Central memory CD4-positive, alpha-beta T cell (primary cell): ENCODE results near the gene SHISA9.
"Not testable (repeated sequence)": the region's sequence is repeated elsewhere in the genome, so short reads cannot be mapped to it uniquely, and the experiment has no call there.

Experiments used
- DNase-seq: peaks from one replicate; pipeline ENCODE4 v3.0.0; 2022
- total RNA-seq, 3 experiments: gene quantifications; one replicate each; lab custom pipeline; 2026; lab: John Stamatoyannopoulos, UW

SHISA9 gene
- total RNA-seq: 0 to 0.18 (median 0) reads per million in 3 experiments

DNA sequence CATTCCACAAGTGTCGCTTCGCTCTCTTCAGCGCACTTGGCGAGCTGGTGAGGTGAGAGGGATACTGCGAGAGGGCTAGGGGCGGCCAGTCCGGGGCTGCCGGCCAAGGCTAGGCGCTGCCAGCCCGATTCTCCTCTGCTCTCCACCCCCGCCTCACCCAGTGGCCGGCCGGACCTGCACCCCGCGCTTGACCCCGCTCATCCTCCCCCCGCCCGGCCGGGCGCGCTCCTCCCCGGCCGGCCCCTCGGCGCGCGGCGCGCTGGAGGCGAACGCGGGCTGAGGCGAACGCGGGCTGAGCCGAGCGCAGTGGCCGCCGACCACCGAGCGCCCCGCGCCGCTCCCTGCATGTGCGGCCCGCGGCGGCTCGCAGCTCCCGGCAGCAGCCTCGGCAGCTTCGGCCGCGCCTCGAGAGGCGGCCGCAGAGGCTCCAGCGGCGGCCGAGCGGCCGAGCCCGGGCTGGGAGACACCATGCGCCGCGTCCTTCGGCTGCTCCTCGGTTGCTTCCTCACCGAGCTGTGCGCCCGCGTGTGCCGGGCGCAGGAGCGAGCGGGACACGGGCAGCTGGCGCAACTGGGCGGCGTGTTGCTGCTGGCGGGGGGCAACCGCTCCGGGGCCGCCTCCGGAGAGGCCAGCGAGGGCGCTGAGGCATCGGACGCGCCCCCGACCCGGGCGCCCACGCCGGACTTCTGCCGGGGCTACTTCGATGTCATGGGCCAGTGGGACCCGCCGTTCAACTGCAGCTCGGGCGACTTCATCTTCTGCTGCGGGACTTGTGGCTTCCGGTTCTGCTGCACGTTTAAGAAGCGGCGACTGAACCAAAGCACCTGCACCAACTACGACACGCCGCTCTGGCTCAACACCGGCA, at the start of gene SHISA9:
SHISA9 (plus strand) TSS at position 2 of the 865 bp plus-strand sequence.
- no peak for DNase-seq

DNA sequence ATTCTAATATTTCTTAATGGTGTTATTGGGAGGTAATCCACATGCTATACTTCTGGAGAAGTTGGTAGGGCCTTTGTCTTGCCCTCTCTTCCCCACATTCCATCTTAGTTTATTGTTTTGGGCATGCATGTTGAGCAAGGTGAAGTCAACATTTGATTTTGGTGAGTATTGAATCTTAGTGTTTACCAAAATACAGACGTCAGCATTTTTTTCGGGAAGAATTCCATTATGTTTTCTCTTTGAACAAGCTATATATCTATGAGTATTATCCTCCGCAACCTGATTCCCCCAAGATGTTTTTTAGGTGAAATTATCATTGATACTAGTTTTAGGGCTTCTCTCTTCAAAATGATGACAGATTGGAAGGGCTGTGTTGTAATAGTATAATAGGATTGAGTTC, 47.4 kb upstream of the SHISA9 start:
- DNase-seq: no peak

DNA sequence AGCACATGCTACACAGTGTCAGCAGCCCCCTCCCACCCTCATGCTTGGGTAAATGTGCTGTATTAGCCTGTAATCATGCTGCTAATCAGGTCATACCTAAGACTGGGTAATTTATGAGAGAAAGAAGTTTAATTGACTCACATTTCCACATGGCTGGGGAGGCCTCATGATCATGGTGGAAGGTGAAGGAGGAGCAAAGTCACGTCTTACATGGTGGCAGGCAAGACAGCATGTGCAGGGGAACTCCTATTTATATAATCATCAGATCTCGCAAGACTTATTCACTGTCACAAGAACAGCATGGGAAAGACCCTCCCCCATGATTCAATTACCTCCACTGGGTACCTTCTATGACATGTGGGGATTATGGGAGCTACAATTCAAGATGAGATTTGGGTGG, 44.0 kb upstream of the SHISA9 start:
- DNase-seq: not testable (repeated sequence)

DNA sequence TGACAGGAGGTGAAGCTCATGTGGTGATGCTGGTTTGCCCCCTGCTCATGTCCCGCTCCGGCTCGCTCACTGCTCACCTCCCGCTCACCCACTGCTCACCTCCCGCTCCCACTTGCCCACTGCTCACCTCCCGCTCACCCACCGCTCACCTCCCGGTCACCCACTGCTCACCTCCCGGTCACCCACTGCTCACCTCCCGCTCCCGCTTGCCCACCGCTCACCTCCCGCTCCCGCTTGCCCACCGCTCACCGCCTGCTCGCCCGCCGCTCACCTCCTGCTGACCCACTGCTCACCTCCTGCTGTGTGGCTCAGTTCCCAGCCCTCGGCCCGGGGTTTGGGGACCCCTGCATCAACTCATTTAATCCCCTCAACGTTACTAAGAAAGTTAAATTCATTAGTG, 39.1 kb upstream of the SHISA9 start:
- no peak for DNase-seq

DNA sequence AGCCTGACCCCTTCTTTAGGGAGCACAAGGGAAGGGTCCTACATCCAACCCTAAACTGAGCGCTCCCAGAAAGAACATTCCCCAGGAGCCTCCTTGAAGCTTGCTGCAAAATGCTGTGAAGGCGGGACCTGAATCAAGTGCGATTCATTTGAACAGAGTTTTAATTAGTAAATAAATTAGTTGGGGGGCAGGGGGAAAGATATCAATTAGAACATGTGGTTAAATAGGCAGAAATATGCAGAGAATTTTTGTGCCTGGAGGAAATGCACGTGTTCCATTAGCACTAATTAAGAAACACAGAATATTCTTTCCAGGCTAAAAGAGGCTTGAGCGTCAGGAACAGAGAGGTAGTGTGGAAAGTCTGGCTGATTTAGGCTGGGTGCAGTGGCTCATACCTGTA, 38.5 kb upstream of the SHISA9 start:
- no peak for DNase-seq

DNA sequence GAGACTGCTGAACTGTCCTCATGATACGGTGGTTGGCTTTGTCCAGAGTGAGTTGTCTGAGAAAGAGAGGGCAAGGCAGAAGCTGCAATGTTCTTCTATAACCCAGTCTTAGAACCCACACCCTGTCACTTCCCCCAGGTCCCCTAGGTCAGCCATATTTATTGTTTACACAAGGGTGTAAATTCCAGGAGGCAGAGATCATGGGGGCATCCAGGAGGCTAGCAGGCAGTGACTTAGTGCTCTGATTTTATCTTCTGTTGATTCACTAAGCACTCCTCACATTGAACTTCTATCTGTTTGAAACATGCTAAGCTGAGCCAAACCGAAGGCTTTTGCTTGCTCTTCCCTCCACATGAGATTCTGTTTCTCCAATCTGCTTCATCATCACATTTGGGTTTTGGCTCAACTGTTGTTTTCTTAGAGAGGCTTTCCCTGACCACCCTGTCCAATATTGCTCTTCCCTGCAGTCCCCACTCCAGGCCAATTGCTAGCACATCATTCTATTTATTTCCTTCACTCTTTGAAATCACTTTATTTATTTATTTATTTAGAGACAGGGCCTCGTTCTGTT, 34.3 kb upstream of the SHISA9 start:
- DNase-seq: no peak

DNA sequence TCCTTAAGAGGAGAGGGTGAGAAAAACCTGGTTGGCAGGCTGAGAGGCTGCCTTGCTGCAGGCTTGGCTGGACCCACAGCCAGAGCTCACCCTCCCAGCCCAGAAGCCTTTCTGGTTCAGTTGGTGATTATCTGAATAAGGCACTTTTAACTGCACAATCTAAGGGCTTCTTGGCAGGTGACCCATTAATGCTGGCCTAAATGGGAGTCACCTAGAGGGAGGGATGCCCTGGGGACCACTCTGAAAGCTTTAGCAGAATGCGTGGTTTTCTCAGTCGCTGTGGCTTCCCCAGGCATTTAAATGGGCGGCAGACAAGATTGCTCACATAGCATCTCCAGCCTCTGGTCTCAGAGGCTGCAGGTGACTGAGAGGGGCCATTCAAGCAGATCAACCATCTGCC, 33.2 kb upstream of the SHISA9 start:
- DNase-seq: no peak

DNA sequence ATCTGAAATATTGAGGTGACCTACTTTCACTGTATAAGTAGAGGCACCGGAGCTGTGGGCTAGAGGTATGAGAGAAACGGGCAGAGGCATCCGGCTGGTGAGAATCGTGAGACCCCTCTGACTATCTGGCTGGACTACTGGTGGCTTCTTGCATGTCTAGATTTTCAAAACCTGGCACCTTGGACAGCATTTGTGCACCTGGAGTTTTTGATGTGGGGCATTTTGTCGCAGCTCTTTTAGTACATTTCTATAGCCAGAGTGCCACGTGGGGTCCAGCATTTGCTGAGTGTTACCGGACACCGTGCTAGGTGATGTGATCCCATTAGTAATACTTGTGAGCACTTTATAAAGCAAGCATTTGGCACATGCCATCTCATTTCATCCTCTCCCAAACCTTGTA, 32.6 kb upstream of the SHISA9 start:
- no peak for DNase-seq

DNA sequence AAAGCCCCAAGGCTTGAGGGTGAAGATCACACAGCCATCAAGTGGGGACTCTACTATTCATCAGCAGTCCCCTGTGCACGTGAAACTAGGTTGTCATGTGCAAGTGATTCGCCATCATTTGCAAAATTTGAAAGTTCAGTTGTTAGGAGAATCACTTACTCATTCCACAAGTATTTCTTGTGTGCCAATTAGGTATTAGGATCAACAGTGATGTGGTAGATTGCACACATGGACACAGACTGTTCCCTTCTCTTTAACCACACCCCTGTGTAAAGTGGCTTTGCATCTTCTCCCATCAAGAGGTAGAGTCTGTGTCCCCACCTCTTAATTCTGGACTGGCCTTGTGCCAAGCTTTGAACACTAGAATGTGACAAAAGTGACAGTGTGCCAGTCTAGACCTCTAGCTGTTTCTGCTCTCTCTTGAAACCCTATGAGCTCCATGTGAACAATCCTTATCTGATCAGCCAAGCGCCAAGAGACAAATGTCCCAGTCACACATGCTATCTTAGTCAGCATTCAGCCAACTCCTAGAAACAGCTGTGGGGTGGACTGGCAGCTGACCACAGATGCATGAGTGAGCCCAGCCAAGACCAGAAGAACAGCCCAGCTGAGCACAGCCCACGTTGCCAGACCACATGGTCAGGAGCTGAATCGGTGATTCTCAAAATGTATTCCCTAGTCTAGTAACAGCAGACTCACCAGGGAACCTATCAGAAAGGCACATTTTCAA, 31.5 kb upstream of the SHISA9 start:
- DNase-seq: no peak

DNA sequence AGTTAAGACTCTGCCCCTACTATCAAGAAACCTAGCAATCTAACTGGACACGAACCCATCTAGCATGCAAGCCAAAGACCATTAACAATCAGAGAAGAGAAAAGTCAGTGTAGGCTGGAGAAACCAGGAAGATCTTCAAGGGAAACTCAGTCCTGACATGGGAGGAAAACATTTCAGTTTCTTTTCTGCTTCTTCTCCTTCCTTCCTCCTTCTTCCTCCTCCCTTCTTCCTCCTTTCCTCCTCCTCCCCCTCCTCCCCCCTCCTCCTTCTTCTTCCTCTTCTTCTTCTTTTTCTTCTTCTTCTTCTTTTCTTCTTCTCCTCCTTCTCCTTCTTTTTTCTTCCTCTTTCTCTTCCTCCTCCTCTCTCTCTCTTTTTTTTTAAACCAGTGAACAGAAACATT, 29.6 kb upstream of the SHISA9 start:
- no peak for DNase-seq

DNA sequence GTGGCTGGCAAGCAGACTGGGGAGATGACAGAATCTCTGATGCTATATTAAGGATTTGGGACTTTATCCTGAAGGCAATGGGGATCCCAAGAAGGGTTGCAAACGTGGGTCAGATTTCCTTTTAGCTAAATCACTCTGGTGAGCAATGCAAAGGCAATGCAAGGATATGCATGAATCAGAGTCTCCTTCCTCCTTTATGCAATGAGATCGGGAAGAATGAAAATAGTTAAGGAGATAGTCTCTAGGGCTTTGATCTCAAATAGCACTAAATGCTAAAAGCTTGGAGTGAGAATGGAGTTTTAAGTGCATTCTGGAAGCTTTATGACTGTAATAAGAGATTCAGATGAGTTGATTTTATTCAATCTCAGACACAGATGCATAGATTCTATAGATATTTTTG, 27.2 kb upstream of the SHISA9 start:
- DNase-seq: no peak

DNA sequence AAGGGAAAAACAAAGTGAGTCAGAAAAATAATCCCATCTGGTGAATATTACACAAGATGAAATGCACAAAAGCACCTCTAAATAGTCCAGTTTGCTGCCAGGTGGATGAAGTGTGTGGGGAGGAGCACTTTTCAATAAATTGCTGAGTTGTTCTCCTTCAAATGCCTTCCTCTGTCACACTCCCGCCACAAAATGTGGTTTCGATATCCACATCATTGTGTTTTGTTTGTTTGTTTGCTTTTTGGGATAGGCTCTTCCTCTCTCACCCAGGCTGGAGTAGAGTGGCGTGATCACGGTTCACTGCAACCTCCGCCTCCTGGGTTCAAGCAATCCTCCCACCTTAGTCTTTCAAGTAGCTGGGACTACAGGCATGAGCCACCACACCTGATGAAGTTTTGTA, 24.6 kb upstream of the SHISA9 start:
- DNase-seq: no peak

DNA sequence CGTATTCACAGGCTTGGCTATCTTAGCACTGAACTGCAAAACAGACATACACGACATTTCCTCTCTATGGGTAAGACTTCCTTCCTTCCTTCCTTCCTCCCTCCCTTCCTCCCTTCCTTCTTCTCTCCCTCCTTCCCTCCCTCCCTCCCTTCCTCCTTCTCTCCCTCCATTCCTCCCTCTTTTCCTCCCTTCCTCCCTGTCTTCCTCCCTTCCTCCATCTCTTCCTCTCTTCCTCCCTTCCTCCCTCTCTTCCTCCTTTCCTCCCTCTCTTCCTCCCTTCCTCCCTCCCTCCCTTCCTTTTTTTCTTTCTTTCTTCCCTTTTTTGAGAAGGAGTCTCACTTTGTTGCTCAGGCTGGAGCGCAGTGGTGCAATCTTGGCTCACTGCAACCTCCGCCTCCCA, 22.4 kb upstream of the SHISA9 start:
- no peak for DNase-seq

DNA sequence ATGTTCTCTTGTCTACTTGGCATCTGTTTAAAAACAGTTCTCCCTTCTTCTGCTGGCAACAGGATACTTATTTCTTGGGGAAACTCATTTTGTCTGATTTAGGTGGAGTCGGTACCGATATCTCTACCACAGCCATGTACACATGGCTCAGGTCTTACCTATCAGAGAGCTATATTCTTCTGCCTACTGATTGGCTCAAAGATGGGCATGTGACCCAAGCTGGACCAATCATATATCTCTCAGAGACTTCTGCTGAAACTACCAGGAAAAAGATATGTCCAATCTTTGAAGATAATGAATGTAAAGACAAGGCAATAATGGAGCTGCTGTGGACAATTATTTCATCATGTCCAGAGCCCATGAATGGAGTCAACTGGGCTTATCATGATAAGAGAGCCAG, 21.6 kb upstream of the SHISA9 start:
- no peak for DNase-seq

DNA sequence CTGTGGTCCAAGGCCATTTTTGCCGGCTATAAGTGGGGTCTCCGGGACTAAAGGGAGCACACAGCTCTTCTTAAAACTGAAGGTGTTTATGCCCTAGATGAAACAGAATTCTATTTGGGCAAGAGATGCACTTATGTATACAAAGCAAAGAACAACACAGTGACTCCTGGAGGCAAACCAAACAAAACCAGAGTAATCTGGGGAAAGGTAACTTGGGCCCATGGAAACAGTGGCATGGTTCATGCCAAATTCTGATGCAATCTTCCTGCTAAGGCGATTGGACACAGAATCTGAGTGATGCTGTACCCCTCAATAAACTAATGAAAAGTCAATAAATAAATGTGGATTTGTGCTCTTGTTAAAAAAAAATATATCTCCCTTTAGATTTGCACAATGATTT, 20.2 kb upstream of the SHISA9 start:
- DNase-seq: no peak

DNA sequence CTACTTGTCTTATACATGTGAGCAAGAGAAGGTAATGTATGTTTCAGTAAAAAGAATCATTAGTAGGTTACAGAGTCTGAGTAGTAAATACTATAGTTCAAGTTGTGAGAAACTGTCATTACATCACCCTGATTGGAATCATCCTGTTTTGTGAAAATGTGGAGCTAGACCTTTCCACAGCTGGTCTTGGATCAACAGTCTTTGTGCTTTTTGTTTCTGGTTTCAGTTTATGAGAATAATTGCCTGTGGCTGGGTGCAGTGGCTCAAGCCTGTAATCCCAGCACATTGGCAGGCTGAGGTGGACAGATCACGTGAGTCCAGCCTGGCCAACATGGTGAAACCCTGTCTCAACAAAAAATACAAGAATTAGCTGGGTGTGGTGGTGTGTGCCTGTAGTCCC, 19.7 kb upstream of the SHISA9 start:
- no peak for DNase-seq

DNA sequence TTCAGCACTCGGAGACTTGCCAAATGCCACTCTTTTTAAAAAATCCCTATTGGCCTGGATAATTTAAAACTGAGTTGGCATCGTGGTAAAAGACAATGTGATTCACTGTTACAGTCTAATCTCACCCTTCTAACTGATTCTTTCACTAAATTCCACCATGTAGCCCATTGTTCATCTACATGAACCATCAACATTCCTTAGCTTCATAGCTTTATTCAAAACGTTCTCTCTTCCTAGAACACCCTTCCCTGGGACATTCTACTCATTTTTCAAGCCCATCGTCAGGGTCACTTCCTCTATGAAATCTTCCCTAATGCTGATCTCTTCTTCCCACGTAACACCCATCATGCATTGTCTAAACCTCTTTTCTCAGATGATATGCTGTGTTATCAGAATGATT, 15.7 kb upstream of the SHISA9 start:
- DNase-seq: no peak

DNA sequence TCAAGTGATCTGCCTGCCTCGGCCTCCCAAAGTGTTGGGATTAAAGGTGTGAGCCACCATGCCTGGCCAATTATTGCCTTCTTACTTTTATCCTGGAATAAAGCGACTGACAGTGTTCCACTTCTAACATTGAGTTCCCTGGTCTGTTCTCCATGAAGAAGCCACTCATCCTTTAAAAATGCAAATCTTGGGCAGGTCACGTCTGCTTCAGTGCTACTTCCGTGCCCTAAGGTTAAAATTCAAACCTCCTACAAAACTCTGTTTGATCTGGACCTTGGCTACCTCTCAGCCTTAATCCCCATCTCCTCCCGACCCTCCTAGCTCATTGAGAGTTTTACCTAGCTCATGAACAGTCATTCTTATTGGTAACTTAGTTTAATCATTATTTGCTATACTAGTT, 9.6 kb upstream of the SHISA9 start:
- no peak for DNase-seq

DNA sequence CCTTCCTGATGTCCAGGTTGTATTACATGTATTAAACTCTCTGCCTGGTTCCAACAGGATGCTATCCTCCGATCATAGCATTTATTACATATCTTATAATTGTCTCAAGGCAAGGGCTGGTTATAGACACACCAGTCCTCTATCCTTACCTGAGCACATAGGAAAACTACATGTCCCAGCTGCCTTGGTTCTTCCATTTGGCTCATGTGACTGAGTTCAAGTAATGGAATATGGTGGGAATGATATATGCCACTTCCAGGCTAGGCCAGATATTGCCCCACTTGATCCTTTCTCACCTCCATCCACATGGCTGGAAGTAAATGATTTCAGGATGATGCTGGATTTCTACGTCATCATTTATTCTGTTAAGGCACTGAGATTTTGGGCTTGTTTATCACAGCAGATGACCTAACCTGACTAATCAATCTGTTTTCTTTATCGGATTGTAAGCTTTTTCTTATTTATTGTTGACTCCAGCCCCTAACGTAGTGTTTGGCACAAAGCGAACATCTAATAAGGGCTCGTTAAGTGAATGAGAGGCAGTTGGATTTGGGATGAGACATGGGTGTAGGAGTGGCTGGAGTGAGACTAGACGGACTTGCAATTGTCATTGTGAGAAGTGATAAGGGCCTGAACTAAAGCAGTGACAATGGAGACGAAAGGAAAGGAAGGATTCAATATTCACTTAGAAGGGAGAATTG, 8.2 kb upstream of the SHISA9 start:
- no peak for DNase-seq

DNA sequence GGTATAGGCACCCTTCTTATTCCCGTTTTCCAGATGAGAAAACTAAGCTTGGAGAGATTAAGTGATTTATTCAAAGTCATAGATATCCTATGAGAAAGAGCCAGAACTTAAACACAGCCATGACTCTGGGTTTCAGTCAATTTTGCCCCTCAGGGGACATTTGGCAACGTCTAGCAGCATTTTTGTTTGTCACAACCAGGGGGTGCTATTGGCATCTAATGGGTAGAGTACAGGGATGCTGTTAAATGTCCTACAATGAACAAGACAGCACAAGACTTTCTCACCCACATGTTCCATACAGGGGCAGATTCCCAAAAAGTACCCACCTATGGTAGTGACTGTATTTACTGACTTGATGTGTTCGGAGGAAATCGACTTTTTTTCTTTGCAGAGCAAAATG, 4.8 kb upstream of the SHISA9 start:
- DNase-seq: no peak

DNA sequence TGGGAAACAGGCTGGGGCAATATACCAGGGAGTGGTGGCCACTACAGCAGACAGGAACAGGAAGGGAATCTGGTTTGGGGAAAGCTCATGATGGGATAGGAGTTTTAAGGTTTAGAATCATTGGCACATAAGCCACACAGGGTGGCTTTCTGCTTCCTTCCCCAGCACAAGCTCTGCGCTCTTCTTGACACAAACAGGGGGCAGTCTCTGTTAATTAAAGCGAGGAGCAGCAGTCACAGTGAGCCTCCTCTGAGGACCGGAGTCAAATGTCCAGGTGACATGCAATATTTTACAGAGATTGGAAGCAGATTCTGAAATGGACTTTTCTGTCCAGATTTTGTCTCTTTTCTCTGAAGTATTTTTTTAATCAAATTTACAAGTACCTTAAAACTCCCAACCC, 2.8 kb upstream of the SHISA9 start:
- DNase-seq: no peak

DNA sequence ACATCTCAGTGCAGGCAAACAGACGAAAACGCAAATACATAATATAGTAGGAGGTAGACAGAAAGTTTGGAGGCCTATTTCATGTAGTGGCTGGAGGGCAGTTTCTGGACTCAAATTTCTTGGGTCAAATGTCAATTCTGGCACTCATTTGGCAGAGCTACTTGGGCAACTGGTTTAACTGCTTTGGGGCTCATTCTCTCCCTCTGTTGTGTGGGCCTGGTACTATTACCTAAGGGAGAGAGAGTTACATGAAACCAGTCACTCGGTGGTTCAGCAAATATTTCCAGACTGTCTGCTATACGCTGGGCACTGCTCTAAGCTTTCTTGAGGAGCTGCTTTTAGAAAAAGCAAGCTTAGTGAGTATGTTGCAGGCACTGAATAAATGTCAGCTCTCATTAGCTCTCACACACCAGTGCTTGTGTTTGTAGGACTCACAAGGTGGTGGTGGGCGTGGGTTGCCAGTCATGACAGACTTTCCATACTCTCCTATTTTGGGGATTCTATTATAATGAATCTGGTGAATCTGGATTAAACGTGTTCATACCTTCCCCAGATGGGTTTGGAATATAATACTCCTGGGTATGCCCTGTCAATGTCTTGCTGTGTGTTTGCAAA, 1.8 kb upstream of the SHISA9 start:
- no peak for DNase-seq

DNA sequence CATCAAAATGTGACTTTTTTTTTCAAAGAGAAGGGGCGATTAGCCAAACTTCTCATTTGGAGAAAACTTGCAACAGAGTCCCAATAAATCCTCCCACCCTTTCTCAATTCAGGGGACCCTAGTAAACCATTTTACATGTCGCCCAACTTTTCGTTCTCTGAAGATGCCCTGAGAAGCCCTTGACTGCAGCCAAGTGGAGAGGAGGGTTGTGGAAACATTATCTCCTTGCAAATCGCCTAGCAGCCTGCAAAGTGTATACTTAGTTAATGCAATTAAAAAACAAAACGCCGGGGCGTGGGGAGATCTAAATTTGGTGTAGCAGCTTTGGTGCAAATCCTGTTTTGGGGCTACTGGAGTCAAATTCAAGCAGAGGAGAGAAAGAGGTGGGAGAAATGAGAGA, 1.2 kb upstream of the SHISA9 start:
- DNase-seq: no peak
